GM21576 (cell line): Measurements from ENCODE around the gene F12.

Source experiments
- ATAC-seq: cut with Tn5 transposase; IDR thresholded peaks from one replicate; pipeline ENCODE4 v1.9.1; 2021; ENCODE audit warnings: mild to moderate bottlenecking, moderate library complexity; ENCODE audit not compliant: unreplicated experiment

Gene F12

GRCh38 chr5:177446200-177447065 is 37.1 kb upstream of the F12 start, which contains the start of gene PRR7:
TSS of gene PRR7 (plus strand) at chr5:177446814. CDS start at chr5:177455068, 8,254 bp downstream.
- peak; percentile 40 for ATAC-seq

GRCh38 chr5:177445917-177446199 is 36.5 kb upstream of the F12 start:
- ATAC-seq = no peak

- no peak for ATAC-seq
Measured at GRCh38 chr5:177445052-177445916, 35.9 kb upstream of the F12 start.

DNA sequence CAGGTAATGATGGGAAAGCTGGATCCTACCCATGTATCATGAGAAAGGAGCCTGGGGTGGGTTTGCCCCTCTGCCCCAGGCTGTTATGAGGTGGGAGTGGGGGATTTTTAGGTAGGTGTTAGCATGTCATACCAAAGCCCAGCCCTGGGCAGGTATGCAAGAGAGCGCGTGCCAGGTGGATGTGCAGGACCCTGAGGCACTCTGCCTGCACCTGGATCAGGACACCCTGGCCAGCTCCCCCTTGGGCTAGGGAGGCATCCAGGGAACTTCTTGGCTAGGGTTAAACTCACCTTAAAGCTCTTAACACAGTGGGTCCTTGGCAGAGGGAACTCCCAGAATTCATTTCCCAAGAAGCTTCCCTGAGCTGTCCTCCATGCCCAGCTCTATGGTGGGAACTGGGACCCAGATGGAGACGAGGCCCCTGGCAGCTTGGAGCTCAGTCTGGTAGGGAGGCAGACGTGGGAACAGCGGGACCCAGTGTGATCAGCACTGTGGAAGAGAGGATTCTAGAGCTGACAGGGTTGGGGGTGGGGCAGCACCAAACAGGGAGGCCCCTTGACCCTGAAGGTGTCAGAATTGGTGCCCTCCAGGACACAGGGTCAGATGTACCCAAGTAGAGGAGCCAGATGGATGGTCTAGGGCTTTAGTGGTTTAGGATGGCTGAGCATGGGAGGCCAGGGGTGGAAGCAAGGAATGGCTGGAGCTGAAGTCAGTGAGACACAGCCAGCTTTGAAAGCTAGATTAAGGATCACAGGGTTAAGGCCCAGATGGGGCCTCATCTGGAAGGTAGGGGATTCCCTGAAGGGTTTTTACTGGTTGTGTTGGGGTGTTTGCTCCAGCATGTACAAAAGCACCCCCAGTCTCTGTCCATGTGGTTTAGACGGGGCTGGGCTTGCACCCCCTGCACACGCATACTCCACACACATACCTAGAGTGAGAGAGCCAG is 35.0 kb upstream of the F12 start:
- ATAC-seq = no peak

GRCh38 chr5:177443144-177443983 is 34.0 kb upstream of the F12 start:
- no peak for ATAC-seq

DNA sequence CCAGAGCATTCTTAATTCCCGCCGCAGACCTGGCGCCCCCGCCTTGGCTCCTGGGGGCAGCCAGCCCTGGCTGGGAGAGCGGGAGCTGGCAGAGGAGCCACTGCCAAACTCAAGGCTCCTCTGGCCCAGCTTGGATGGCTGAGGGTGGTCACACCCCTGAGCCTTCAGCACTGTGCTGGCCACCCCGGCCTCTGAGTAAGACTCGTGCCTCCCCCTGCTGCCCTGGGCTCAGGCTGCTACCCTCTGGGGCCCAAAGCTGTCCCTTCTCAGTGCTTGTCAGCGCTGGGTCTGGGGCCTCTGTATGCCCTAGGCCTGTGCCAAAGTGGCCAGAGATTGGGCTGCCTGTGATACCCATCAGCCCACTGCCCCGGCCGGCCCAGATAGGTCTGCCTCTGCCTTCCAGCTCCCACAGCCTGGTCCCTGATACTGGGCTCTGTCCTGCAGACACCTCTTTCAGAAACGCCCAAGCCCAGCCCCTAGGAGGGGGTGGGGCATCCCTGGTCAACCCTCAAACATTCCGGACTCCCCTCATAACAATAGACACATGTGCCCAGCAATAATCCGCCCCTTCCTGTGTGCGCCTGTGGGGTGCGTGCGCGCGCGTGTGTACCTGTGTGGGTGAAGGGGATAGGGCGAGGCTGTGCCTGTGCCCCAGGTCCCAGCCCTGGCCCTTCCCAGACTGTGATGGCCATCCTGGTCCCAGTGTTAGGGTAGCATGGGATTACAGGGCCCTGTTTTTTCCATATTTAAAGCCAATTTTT is 32.9 kb upstream of the F12 start:
- no peak for ATAC-seq

- no peak for ATAC-seq
Measured at GRCh38 chr5:177440990-177441780, 31.8 kb upstream of the F12 start.

DNA sequence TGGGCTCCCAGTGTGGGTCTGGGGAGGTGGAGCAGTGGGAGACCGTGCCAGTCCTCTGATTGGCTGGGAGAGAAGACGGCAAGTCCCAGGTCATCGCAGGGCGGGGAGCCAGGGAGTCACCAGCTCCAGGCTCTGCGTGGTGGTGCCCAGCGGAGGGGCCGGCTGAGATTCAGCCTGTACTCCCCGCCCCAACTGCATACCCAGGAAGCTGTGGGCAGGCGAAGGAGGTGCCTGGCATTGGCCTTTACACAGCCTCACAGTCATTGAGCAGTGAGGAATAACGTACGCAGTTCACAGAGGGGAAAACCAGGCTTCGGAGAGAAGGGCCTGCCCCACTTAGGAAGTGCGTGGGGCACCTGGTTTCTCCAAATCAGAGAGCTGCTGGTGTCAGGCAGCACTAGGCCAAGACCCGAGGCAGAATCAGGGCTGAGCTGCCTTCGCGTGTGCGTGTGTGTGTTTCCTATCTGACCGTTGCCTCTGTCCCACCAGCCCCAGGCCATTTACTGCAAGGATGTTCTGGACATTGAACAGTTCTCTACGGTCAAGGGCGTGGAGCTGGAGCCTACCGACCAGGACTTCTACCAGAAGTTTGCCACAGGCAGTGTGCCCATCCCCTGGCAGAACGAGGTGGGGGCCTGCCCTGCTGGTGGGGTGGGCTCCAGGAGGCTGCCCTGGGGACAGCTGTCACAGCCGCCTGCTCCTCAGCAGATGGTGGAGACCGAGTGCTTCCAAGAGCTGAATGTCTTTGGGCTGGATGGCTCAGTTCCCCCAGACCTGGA is 31.0 kb upstream of the F12 start:
- no peak for ATAC-seq

DNA sequence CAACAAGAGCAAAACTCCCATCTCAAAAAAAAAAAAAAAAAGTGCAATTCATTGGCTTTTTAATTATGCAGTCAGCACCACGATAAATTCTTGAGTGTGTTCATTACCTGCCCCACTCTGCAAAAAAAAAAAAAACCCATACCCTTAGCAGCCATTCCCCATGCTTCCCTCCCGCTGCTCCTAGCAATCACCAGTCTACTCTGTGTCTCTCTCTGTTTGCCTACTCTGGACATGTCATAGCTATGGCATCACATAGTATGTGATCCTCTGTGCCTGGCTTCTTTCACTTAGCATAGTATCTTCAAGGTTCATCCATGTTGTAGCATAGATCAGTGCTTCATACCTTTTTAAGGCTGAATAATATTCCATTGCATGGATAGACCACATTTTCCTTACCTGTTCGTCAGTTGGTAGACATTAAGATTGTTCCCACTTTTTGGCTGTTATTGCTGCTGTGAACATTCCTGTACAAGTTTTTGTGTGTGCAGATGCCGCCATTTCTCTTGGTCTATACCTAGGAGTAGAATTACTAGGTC is 30.2 kb upstream of the F12 start:
- ATAC-seq = no peak

DNA sequence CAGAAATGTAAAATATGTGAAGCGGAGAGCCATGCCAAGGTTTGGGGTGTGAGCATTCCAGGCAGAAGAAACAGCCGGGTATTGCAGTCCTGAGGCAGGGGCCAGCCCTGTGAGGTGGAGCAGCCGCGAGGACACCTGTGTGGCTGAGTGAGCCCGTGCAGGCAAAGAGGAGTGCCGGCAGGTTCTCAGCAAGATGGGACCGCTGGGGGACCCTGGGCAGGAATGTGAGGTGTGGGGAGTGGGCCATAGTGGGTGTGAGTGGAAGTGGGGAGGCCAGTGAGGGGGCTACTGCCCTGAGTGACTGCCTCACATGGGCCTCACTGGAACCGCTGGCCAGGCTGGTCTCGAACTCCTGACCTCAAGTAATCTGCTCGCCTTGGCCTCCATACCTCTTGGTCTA is 29.1 kb upstream of the F12 start:
- ATAC-seq = no peak

DNA sequence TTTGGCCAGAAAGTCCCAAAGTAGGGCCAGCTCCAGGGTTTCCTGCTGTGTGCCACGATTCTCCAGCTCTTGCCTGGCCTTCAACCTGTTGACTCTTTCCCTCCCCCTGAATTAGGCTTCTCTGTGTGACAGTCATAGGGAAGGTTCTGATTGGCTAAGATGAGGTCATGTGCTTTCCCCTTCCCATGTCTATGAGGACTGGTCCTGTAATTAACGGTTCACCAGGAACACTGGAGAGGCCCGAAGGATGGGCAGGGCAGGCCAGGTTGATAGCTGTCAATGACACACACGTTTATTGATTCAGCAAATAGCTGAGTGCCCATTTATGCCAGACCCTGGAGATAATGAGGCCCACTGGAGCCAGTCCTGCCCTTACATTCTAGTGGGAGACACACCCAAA is 28.3 kb upstream of the F12 start:
- ATAC-seq = no peak

DNA sequence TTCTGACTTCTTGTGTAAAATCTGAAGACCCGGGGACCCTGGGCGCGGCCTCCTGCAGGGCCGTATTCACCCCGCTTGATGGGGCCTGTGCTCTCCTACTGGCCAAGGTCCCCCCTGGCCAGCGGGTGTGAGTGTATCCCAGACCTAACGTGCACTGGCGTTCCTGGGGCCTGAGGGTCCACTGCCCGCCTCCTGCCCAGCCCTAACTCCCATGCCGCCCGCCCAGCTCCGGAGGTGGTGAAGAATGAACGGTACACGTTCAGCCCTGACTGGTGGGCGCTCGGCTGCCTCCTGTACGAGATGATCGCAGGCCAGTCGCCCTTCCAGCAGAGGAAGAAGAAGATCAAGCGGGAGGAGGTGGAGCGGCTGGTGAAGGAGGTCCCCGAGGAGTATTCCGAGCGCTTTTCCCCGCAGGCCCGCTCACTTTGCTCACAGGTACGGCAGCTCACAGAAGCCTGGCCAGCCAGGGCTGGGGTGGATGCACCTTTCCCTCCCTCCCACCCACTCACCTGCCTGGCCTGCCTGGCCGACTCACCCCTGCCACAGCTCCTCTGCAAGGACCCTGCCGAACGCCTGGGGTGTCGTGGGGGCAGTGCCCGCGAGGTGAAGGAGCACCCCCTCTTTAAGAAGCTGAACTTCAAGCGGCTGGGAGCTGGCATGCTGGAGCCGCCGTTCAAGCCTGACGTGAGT is 26.6 kb upstream of the F12 start:
- no peak for ATAC-seq

DNA sequence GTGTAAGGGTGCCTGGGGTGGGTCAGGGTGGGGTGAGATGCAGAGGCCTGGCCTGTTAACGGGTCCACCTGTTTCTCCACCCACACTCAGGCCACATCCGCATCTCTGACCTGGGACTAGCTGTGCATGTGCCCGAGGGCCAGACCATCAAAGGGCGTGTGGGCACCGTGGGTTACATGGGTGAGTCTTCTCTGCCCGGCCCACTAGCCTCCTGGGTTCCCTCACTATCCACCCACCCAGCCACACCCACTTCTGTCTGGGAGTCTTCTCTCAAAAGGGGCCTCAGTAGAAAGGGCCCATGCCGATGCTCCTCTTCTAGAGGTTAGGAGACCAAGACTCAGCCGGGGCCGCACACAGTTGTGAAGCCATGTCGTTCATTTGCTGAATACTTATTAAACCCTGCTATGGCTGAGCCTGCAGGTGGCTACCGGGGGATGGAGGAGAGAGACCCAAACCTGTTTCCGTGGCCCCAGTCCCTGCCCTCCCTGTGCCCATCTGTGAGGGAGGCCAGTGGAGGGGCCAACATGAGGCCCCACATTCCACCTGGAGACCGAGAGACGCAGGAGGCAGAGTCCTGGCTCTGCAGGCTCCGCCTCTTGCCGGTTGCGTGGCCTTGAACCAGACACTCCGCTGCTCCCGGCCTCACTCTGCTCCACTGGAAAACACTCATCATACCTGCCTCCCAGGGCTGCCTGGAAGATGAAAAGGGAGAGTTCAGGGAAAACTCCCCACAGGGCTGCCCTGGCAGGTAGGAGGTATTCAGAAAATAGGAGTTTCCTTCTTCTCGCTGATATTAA is 25.8 kb upstream of the F12 start:
- no peak for ATAC-seq

- no peak for ATAC-seq
Measured at GRCh38 chr5:177434437-177434836, 25.1 kb upstream of the F12 start.

- no peak for ATAC-seq
Measured at GRCh38 chr5:177433658-177434217, 24.4 kb upstream of the F12 start.
